H1 (cell line): Measurements from ENCODE around the gene PLD5. TPM values are rescaled to one million over a fixed set of nuclear protein-coding genes. Genes with fewer than 3 reads are reported as not detected.

Experiments used
- BCL11A ChIP-seq, 2 experiments: IDR thresholded peaks; one replicate each; pipeline ENCODE4 v1.6.1; 2011; ENCODE audit warnings: low read depth in 2 of 2, low read length in 2 of 2, mild to moderate bottlenecking in 2 of 2
- CREB1 ChIP-seq: IDR thresholded peaks from 2 replicates; pipeline ENCODE4 v1.6.1; 2012; ENCODE audit warnings: inconsistent platforms
- EZH2 ChIP-seq: fragments of 200-600 bp; sonication (generic); IDR thresholded peaks from 2 replicates; pipeline ENCODE4 v1.7.1; 2012; ENCODE audit warnings: low read depth, mild to moderate bottlenecking, moderate library complexity, low read length, inconsistent platforms; ENCODE audit not compliant: severe bottlenecking
- MAFK ChIP-seq: IDR thresholded peaks from 2 replicates; pipeline ENCODE4 v1.6.1; 2012; ENCODE audit warnings: low read depth, mild to moderate bottlenecking, improper control_type of control experiment, low read length
- polyA plus RNA-seq, 7 experiments: library from polyadenylated mRNA; depleted of rRNA in 3 of 7; stranded (reverse) in 5 of 7; unstranded in 2 of 7; fragments of >200 nt in 5 of 7; fragments of 200-250 nt in 2 of 7; gene quantifications; 1 replicate in 5 of 7; 2 replicates in 1 of 7; 4 replicates in 1 of 7; pipeline versions ENCODE4 v1.2.1 to v1.2.3, GENCODE V29; 2011 to 2013; ENCODE audit warnings: missing spikeins in 2 of 7, mixed read lengths in 2 of 7
- total RNA-seq: library from RNA; stranded (reverse); fragmentation: NEBNext Ultra II Directional; extraction: Animal tissue kit (Norgen Biotek cat#: 25700); gene quantifications from 2 replicates; pipeline ENCODE4 v1.2.1, GENCODE V29; 2021

Gene PLD5
- total and polyA plus RNA-seq, 2 of the 8 experiments (the other 6 are each of a cell fraction or from before 2014, with no cell fraction given) = 0.86 to 8.5 TPM

- TF ChIP-seq MAFK (no peak), EZH2 (no peak), BCL11A (IDR thresholded peaks at IDR 0.05; ENCODE audit: low read depth in 2 of 2, low read length in 2 of 2) (no peak), CREB1 (no peak)
These were observed 97.0 kb downstream of the PLD5 start (continued) for GRCh38 chr1:242427519-242427918.
